Ovary (tissue), 3 donors: ENCODE measurements around the gene MSLN.

Source experiments
- CTCF ChIP-seq, 3 donors: fragments of 450-650 bp in 2 of 3; fragments of 200-600 bp in 1 of 3; IDR thresholded peaks; one replicate each; pipeline versions ENCODE4 v1.5.1 to v1.8.0; 2016 to 2022; ENCODE audit warnings: antibody characterized with exemption in 3 of 3, mild to moderate bottlenecking in 1 of 3
- EP300 ChIP-seq: sonication (generic); formaldehyde crosslinking; IDR thresholded peaks from one replicate; pipeline ENCODE4 v1.6.1; 2017; ENCODE audit warnings: antibody characterized with exemption
- POLR2A ChIP-seq: fragments of 450-650 bp; IDR thresholded peaks from one replicate; pipeline ENCODE4 v1.6.1; 2017; ENCODE audit warnings: antibody characterized with exemption, mild to moderate bottlenecking, moderate library complexity
- donor health status: DM: no; HTN: no; CAD: no.

- TF ChIP-seq CTCF (IDR thresholded peaks at IDR 0.05) (no peak), POLR2A (no peak), EP300 (no peak)
Measured at GRCh38 chr16:797686-798085, 37.2 kb downstream of the MSLN start.
